Mesothelial cell of epicardium (in vitro differentiated cells): Measurements from ENCODE around the gene KLHL6. TPM values are rescaled to one million over a fixed set of nuclear protein-coding genes. Genes with fewer than 3 reads are reported as not detected.

Source experiments
- DNase-seq, 2 experiments: peaks; one replicate each; pipeline ENCODE4 v3.0.0; 2021; ENCODE audit warnings: low spot score in 2 of 2; ENCODE audit not compliant: unreplicated experiment in 2 of 2
- H3K27ac Mint-ChIP-seq: 2 replicates; pipeline ENCODE4 v1.8.0; 2021; ENCODE audit warnings: mixed read lengths
- H3K27me3 Mint-ChIP-seq: 2 replicates; pipeline ENCODE4 v1.8.0; 2021; ENCODE audit warnings: low read depth, mixed read lengths
- H3K36me3 Mint-ChIP-seq: 2 replicates; pipeline ENCODE4 v1.8.0; 2021; ENCODE audit warnings: mixed read lengths
- H3K4me1 Mint-ChIP-seq: 2 replicates; pipeline ENCODE4 v1.8.0; 2021; ENCODE audit warnings: mixed read lengths
- H3K4me3 Mint-ChIP-seq: 2 replicates; pipeline ENCODE4 v1.8.0; 2021; ENCODE audit warnings: mild to moderate bottlenecking, moderate library complexity, mixed read lengths
- H3K9me3 Mint-ChIP-seq: 2 replicates; pipeline ENCODE4 v1.8.0; 2021; ENCODE audit warnings: mixed read lengths
- CTCF ChIP-seq: fragments of 200-600 bp; sonication (generic); IDR thresholded peaks from one replicate; pipeline ENCODE4 v1.5.0; 2021; ENCODE audit warnings: antibody characterized with exemption; ENCODE audit not compliant: unreplicated experiment
- total RNA-seq: library from RNA; stranded (reverse); gene quantifications from 3 replicates; pipeline ENCODE4 v1.2.1, GENCODE V29; 2021

The KLHL6 gene
- total RNA-seq, 1 donor from 2014 or later = 0.07 TPM

- peak overlapping the region; percentile 89 for H3K27ac Mint-ChIP-seq
- H3K36me3 Mint-ChIP-seq = no peaks in the 10 kb centered on the region
- no peak for DNase-seq
- H3K27me3 Mint-ChIP-seq = no peaks in the 10 kb centered on the region
- no peak overlapping the region for H3K4me3 Mint-ChIP-seq
- no peak for TF ChIP-seq CTCF
- H3K9me3 Mint-ChIP-seq = no peaks in the 10 kb centered on the region
- peaks cover 68% of the 10 kb centered on the region for H3K4me1 Mint-ChIP-seq
Measured at GRCh38 chr3:183489455-183490210, 65.9 kb downstream of the KLHL6 start.

- Mint-ChIP-seq H3K36me3 (no peaks in the 10 kb centered on the region), H3K9me3 (no peaks in the 10 kb centered on the region), H3K27ac (no peak overlapping the region), H3K27me3 (no peaks in the 10 kb centered on the region), H3K4me1 (peaks cover 79% of the 10 kb centered on the region), H3K4me3 (no peak overlapping the region)
- peak in 1 of 2 experiments; percentile 9 for DNase-seq
- TF ChIP-seq CTCF = no peak
Measured at GRCh38 chr3:183488343-183488742, 67.2 kb downstream of the KLHL6 start.

- Mint-ChIP-seq H3K9me3 (no peaks in the 10 kb centered on the region), H3K36me3 (no peaks in the 10 kb centered on the region), H3K27ac (no peak overlapping the region), H3K4me3 (no peak overlapping the region), H3K4me1 (peaks cover 79% of the 10 kb centered on the region), H3K27me3 (no peaks in the 10 kb centered on the region)
- TF ChIP-seq CTCF = no peak
- no peak for DNase-seq
Measured at GRCh38 chr3:183487896-183488295, 67.6 kb downstream of the KLHL6 start.

GRCh38 chr3:183487016-183487415 lies 68.5 kb downstream of the KLHL6 start:
- no peak overlapping the region for H3K4me3 Mint-ChIP-seq
- H3K4me1 Mint-ChIP-seq = peaks cover 72% of the 10 kb centered on the region
- no peaks in the 10 kb centered on the region for H3K27me3 Mint-ChIP-seq
- H3K27ac Mint-ChIP-seq = peak overlapping the region; percentile 36
- no peak for TF ChIP-seq CTCF
- DNase-seq = peak in 1 of 2 experiments; percentile 10
- H3K36me3 Mint-ChIP-seq = no peaks in the 10 kb centered on the region
- H3K9me3 Mint-ChIP-seq = no peaks in the 10 kb centered on the region

GRCh38 chr3:183486472-183486871 lies 69.0 kb downstream of the KLHL6 start:
- Mint-ChIP-seq H3K9me3 (no peaks in the 10 kb centered on the region), H3K36me3 (no peaks in the 10 kb centered on the region), H3K4me1 (peaks cover 72% of the 10 kb centered on the region), H3K4me3 (no peak overlapping the region), H3K27ac (no peak overlapping the region), H3K27me3 (no peaks in the 10 kb centered on the region)
- TF ChIP-seq CTCF = no peak
- DNase-seq = peak in 1 of 2 experiments; percentile 20
